PC-3 (cell line): ENCODE results near the gene ABHD2.

Experiments
- EZH2 ChIP-seq: fragments of 300-600 bp; sonication (generic); IDR thresholded peaks from one replicate; pipeline ENCODE4 v1.6.1; 2017; ENCODE audit warnings: antibody characterized with exemption, mild to moderate bottlenecking, low read length; ENCODE audit not compliant: unreplicated experiment
- EZH2phosphoT487 ChIP-seq: fragments of 300-600 bp; sonication (generic); IDR thresholded peaks from 2 replicates; pipeline ENCODE4 v1.6.1; 2018; ENCODE audit warnings: mild to moderate bottlenecking, antibody characterized with exemption, low read length, borderline replicate concordance
- TF ChIP-seq, protein P1 (sequence below): fragments of 300-600 bp; sonication (generic); conservative IDR thresholded peaks from 2 replicates; pipeline ENCODE4 v1.5.1; 2017; ENCODE audit warnings: antibody characterized with exemption, low read depth, mild to moderate bottlenecking, low read length

- TF ChIP-seq, protein P1, sequence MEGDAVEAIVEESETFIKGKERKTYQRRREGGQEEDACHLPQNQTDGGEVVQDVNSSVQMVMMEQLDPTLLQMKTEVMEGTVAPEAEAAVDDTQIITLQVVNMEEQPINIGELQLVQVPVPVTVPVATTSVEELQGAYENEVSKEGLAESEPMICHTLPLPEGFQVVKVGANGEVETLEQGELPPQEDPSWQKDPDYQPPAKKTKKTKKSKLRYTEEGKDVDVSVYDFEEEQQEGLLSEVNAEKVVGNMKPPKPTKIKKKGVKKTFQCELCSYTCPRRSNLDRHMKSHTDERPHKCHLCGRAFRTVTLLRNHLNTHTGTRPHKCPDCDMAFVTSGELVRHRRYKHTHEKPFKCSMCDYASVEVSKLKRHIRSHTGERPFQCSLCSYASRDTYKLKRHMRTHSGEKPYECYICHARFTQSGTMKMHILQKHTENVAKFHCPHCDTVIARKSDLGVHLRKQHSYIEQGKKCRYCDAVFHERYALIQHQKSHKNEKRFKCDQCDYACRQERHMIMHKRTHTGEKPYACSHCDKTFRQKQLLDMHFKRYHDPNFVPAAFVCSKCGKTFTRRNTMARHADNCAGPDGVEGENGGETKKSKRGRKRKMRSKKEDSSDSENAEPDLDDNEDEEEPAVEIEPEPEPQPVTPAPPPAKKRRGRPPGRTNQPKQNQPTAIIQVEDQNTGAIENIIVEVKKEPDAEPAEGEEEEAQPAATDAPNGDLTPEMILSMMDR, result no peak
- no peak for TF ChIP-seq EZH2phosphoT487
- TF ChIP-seq EZH2, result no peak
Observed at GRCh38 chr15:89121414-89121813, 33.2 kb downstream of the ABHD2 start.
